Measurements from ENCODE around the gene LRMDA.
A peak's percentile ranks its signal among the peaks of the same experiment; 100 is the strongest.
"Not testable (repeated sequence)": the region's sequence is repeated elsewhere in the genome, so short reads cannot be mapped to it uniquely, and the experiment has no call there.

The LRMDA gene

GRCh38 chr10:76141376-76141775, 710.0 kb downstream of the LRMDA start:
- no peak overlapping the region for H2BK15ac ChIP-seq (replicated peaks; ENCODE audit: low read depth)
- no CpG with 5 or more reads among the region's 3 CpGs for WGBS (ENCODE audit: extremely low coverage, insufficient coverage, low lambda C conversion rate)
- no peak overlapping the region for H4K5ac ChIP-seq (ENCODE audit: low read length)

GRCh38 chr10:76148217-76148616, 716.8 kb downstream of the LRMDA start:
- H3K79me1 ChIP-seq (ENCODE audit: low read length); H2BK15ac ChIP-seq (replicated peaks; ENCODE audit: low read depth); H3K4me3 ChIP-seq (ENCODE audit: low read length); H3K9ac ChIP-seq (ENCODE audit: low read length); DNase-seq; H3K18ac ChIP-seq (ENCODE audit: low read length); H3K27ac ChIP-seq (ENCODE audit: low read depth, low read length); H3K79me2 ChIP-seq (ENCODE audit: control insufficient read depth, insufficient read depth, low read length); H4K5ac ChIP-seq (ENCODE audit: low read length); H4K8ac ChIP-seq (ENCODE audit: low read depth, low read length); H3K4ac ChIP-seq (ENCODE audit: low read depth, low read length); H3K27me3 ChIP-seq (ENCODE audit: insufficient read depth, low read length, poor library complexity); H2BK5ac ChIP-seq (ENCODE audit: low read length); H3K56ac ChIP-seq (ENCODE audit: low read length); H3K23ac ChIP-seq (ENCODE audit: low read length); H2BK120ac ChIP-seq (ENCODE audit: low read depth, low read length); H3K36me3 ChIP-seq (ENCODE audit: control insufficient read depth, insufficient read depth, low read length); H2AK5ac ChIP-seq (ENCODE audit: low read length); H3K4me2 ChIP-seq (ENCODE audit: low read length): not testable (repeated sequence)
- no CpG with 5 or more reads among the region's 8 CpGs for WGBS (ENCODE audit: extremely low coverage, insufficient coverage, low lambda C conversion rate)
- H3K4me1 ChIP-seq (ENCODE audit: control insufficient read depth, low read depth, low read length), result peaks cover 14% of the 10 kb centered on the region

More at GRCh38 chr10:76141376-76141775, 710.0 kb downstream of the LRMDA start:
- Histone ChIP-seq H2AK5ac (ENCODE audit: low read length) (no peak overlapping the region), H3K18ac (ENCODE audit: low read length) (no peak overlapping the region), H3K4me1 (ENCODE audit: control insufficient read depth, low read depth, low read length) (no peaks in the 10 kb centered on the region), H3K23ac (ENCODE audit: low read length) (no peak overlapping the region), H3K56ac (ENCODE audit: low read length) (no peak overlapping the region), H3K79me1 (ENCODE audit: low read length) (no peaks in the 10 kb centered on the region), H3K27ac (ENCODE audit: low read depth, low read length) (no peak overlapping the region), H3K4ac (ENCODE audit: low read depth, low read length) (no peak overlapping the region), H3K79me2 (ENCODE audit: control insufficient read depth, insufficient read depth, low read length) (no peaks in the 10 kb centered on the region), H3K4me2 (ENCODE audit: low read length) (no peak overlapping the region), H3K4me3 (ENCODE audit: low read length) (no peak overlapping the region), H2BK5ac (ENCODE audit: low read length) (no peak overlapping the region), H3K9ac (ENCODE audit: low read length) (no peak overlapping the region), H3K36me3 (ENCODE audit: control insufficient read depth, insufficient read depth, low read length) (no peaks in the 10 kb centered on the region), H4K8ac (ENCODE audit: low read depth, low read length) (no peak overlapping the region), H3K27me3 (ENCODE audit: insufficient read depth, low read length, poor library complexity) (no peaks in the 10 kb centered on the region), H2BK120ac (ENCODE audit: low read depth, low read length) (no peak overlapping the region)
- DNase-seq, result no peak

GRCh38 chr10:76149182-76149581, 717.8 kb downstream of the LRMDA start:
- no peak overlapping the region for H3K4me2 ChIP-seq (ENCODE audit: low read length)
- peak overlapping the region; percentile 98 for H2BK15ac ChIP-seq (replicated peaks; ENCODE audit: low read depth)
- no peak for DNase-seq
- peaks cover 14% of the 10 kb centered on the region for H3K4me1 ChIP-seq (ENCODE audit: control insufficient read depth, low read depth, low read length)
- peak overlapping the region; percentile 73 for H3K56ac ChIP-seq (ENCODE audit: low read length)
- H4K5ac ChIP-seq (ENCODE audit: low read length), result peak overlapping the region; percentile 84
- H3K18ac ChIP-seq (ENCODE audit: low read length), result no peak overlapping the region
- H3K79me1 ChIP-seq (ENCODE audit: low read length), result no peaks in the 10 kb centered on the region
- peak overlapping the region; percentile 93 for H2BK5ac ChIP-seq (ENCODE audit: low read length)
- peak overlapping the region; percentile 54 for H2AK5ac ChIP-seq (ENCODE audit: low read length)
- peak overlapping the region; percentile 74 for H3K27ac ChIP-seq (ENCODE audit: low read depth, low read length)
- H3K23ac ChIP-seq (ENCODE audit: low read length), result no peak overlapping the region
- H3K4me3 ChIP-seq (ENCODE audit: low read length), result no peak overlapping the region
- no peak overlapping the region for H4K8ac ChIP-seq (ENCODE audit: low read depth, low read length)
- H3K79me2 ChIP-seq (ENCODE audit: control insufficient read depth, insufficient read depth, low read length), result no peaks in the 10 kb centered on the region
- H2BK120ac ChIP-seq (ENCODE audit: low read depth, low read length), result no peak overlapping the region
- no peaks in the 10 kb centered on the region for H3K36me3 ChIP-seq (ENCODE audit: control insufficient read depth, insufficient read depth, low read length)
- no peaks in the 10 kb centered on the region for H3K27me3 ChIP-seq (ENCODE audit: insufficient read depth, low read length, poor library complexity)
- H3K4ac ChIP-seq (ENCODE audit: low read depth, low read length), result peak overlapping the region; percentile 70
- no peak overlapping the region for H3K9ac ChIP-seq (ENCODE audit: low read length)
- no CpG with 5 or more reads among the region's 1 CpG for WGBS (ENCODE audit: extremely low coverage, insufficient coverage, low lambda C conversion rate)

GRCh38 chr10:76149602-76150138, 718.2 kb downstream of the LRMDA start:
- Histone ChIP-seq H3K9ac (ENCODE audit: low read length) (no peak overlapping the region), H3K79me1 (ENCODE audit: low read length) (no peaks in the 10 kb centered on the region), H3K4me2 (ENCODE audit: low read length) (no peak overlapping the region), H3K4ac (ENCODE audit: low read depth, low read length) (peak overlapping the region; percentile 73), H2BK120ac (ENCODE audit: low read depth, low read length) (peak overlapping the region; percentile 64), H3K18ac (ENCODE audit: low read length) (peak overlapping the region; percentile 19), H3K27me3 (ENCODE audit: insufficient read depth, low read length, poor library complexity) (no peaks in the 10 kb centered on the region), H3K79me2 (ENCODE audit: control insufficient read depth, insufficient read depth, low read length) (no peaks in the 10 kb centered on the region), H3K4me1 (ENCODE audit: control insufficient read depth, low read depth, low read length) (peaks cover 14% of the 10 kb centered on the region), H3K27ac (ENCODE audit: low read depth, low read length) (peak overlapping the region; percentile 74), H3K23ac (ENCODE audit: low read length) (no peak overlapping the region), H2AK5ac (ENCODE audit: low read length) (no peak overlapping the region), H4K8ac (ENCODE audit: low read depth, low read length) (no peak overlapping the region), H4K5ac (ENCODE audit: low read length) (no peak overlapping the region), H2BK15ac (replicated peaks; ENCODE audit: low read depth) (no peak overlapping the region), H3K56ac (ENCODE audit: low read length) (peak overlapping the region; percentile 47), H3K36me3 (ENCODE audit: control insufficient read depth, insufficient read depth, low read length) (no peaks in the 10 kb centered on the region), H3K4me3 (ENCODE audit: low read length) (no peak overlapping the region), H2BK5ac (ENCODE audit: low read length) (peak overlapping the region; percentile 87)
- no CpG with 5 or more reads among the region's 2 CpGs for whole genome bisulfite sequencing (ENCODE audit: extremely low coverage, insufficient coverage, low lambda C conversion rate)
- DNase-seq, result peak; percentile 84

GRCh38 chr10:76150139-76150875, 718.9 kb downstream of the LRMDA start:
- Histone ChIP-seq H2BK5ac (ENCODE audit: low read length) (peak overlapping the region; percentile 87), H3K9ac (ENCODE audit: low read length) (peak overlapping the region; percentile 37), H3K56ac (ENCODE audit: low read length) (peak overlapping the region; percentile 47), H3K4ac (ENCODE audit: low read depth, low read length) (peak overlapping the region; percentile 76), H2BK120ac (ENCODE audit: low read depth, low read length) (peak overlapping the region; percentile 86), H3K79me2 (ENCODE audit: control insufficient read depth, insufficient read depth, low read length) (no peaks in the 10 kb centered on the region), H3K27me3 (ENCODE audit: insufficient read depth, low read length, poor library complexity) (no peaks in the 10 kb centered on the region), H3K4me3 (ENCODE audit: low read length) (no peak overlapping the region), H2AK5ac (ENCODE audit: low read length) (no peak overlapping the region), H3K27ac (ENCODE audit: low read depth, low read length) (peak overlapping the region; percentile 74), H3K4me2 (ENCODE audit: low read length) (no peak overlapping the region), H3K36me3 (ENCODE audit: control insufficient read depth, insufficient read depth, low read length) (no peaks in the 10 kb centered on the region), H4K8ac (ENCODE audit: low read depth, low read length) (no peak overlapping the region), H3K79me1 (ENCODE audit: low read length) (no peaks in the 10 kb centered on the region), H4K5ac (ENCODE audit: low read length) (peak overlapping the region; percentile 24), H3K23ac (ENCODE audit: low read length) (no peak overlapping the region), H3K18ac (ENCODE audit: low read length) (peak overlapping the region; percentile 19), H3K4me1 (ENCODE audit: control insufficient read depth, low read depth, low read length) (peaks cover 14% of the 10 kb centered on the region), H2BK15ac (replicated peaks; ENCODE audit: low read depth) (no peak overlapping the region)
- no CpG with 5 or more reads among the region's 17 CpGs for WGBS (ENCODE audit: extremely low coverage, insufficient coverage, low lambda C conversion rate)
- DNase-seq, result peak; percentile 66
